ENCODE measurements around the gene ATAD3C.
"Not testable (repeated sequence)": the region's sequence is repeated elsewhere in the genome, so short reads cannot be mapped to it uniquely, and the experiment has no call there.

The ATAD3C gene

GRCh38 chr1:1419813-1420653, 29.5 kb upstream of the ATAD3C start:
- DNase-seq = peak; percentile 34

DNA sequence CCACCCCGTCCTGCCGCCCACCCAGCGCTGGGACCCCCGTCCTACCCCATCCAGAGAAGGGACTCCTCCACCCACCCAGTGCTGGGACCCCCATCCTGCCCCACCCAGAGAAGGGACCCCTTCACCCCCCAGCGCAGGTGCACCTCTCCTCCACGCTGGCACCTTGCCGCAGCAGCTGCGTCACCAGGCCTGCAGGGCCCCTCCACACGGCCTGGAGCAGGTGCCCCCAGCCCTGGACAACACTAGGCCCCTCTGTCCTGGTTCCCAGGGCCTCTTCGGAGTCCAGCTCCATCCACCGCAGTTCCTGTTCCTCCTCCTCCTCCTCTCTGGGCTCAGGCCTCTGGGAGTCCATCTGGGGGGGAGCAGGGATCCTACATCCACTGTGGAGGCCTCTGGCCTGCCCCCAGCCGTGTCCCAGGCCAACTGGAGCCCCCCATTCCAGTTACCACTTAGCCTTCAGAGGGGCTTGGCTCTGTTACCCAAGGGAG, 28.8 kb upstream of the ATAD3C start:
- DNase-seq = peak; percentile 54

DNA sequence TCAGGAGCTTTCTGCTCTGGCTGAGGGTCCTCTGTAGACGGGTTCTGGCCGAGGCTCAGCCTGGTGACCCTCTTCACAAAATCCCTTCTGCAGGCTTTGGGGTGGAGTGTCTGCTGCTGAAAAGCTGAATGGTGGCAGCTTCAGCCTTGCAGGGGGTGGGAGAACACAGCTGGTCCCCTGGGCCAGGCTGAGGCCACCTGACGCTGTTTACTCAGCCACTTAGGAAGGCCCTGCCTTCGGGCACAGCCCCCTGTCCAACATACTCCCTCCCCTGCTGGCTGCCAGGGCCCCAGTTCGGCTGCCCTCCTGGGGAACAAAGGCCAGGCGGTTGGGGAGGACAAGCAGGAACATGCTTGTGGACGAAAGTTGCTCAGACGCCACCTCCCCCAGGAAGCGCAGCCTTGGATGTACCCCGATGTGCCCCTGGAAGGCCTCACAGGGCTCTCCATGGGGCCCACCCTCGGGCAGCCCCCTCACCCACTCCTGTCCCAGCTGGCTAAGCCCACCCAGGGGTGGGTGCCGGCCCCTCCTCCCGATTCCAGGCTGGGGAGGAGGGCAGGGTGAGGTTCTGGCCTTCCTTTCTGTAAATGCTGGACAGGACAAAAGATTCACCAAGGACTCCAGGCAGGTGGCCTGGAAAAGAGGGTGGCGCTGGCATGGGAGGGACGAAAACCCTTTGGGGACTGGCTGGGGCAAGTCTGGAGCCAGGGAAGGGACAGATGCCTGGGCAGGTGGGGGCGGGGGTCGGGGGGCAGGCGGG, 28.2 kb upstream of the ATAD3C start, which contains the start of gene ANKRD65:
ANKRD65 (minus strand) TSS at position 130 of the 760 bp plus-strand sequence. CDS start 271 bp downstream, outside the sequence.
- DNase-seq = peak; percentile 90

DNA sequence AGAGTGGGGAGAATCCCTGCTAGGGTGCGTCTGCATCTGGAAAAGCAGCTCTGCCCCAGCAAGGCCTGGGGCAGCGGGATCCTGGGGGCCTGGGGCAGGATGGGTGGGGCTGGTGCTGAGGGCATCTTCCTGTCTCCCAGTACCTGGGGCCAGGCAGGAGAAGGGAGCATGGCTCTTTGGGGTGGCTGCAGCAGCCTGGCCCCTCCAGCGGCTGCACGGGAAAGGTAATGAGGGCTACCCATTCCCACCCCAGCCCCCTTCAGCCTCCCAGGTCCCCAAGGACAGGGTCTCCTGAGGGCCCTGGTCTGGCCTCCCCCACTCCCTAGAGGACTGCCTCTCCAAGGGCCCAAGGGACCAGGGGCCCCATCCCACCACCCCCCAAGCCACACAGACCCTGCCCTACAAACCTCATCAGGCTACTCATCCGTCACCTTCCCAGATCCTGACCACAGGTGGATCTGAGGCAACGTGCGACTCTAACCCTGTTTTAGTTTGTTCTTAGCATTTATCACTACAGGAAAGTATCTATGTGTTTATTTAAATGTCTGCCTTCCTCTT, 27.5 kb upstream of the ATAD3C start:
- DNase-seq = no peak

DNA sequence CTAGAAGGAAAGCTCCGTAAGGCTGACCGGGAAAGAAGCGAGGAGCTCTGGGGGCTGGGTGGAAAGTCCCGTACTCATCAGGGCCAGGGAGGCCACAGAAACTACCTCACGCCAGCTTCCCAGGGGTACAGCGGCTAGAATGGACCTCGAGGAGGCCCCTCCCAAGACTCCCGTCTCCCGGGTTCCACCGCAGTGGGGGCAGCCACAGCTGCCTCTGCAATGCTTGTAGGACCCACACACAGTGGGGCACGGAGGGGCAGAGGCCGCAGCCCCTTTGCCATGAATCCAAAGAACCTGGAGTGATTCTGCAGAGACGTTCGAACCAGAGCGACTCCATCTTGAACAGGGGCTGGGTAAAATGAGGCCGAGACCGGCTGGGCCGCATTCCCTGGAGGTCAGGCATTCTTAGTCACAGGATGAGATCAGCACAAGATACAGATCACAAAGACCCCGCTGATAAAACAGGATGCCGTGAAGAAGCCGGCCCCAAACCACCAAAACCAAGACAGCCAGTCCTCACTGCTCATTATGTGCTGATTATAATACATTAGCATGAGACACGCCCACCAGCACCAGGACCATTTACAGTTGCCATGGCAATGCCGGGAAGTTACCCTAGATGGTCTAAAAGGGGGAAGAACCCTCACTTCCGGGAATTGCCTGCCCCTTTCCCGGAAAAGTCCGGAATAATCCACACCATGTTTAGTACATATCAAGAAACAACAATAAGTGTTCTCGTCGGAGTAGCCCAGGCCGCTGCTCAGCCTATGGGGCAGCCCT, 26.8 kb upstream of the ATAD3C start:
- no peak for DNase-seq

- DNase-seq = no peak
These were observed 26.3 kb upstream of the ATAD3C start for GRCh38 chr1:1423245-1423597.

DNA sequence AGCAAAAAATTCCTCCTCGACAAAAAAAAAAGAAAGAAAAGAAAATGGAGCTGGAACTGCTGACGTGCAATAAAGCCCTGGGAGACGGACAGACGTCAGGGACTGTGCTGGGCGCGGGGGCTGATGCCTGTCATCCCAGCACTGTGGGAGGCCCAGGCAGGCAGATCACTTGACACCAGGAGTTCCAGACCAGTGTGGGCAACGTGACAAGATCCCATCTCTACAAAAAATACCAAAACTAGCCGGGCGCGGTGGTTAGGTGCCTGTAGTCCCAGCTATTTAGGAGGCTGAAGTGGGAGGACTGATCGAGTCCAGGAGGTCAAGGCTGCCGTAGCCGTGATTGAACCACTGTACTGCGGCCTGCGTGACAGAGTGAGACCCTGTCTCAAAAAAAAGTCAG, 24.8 kb upstream of the ATAD3C start:
- DNase-seq = no peak

DNA sequence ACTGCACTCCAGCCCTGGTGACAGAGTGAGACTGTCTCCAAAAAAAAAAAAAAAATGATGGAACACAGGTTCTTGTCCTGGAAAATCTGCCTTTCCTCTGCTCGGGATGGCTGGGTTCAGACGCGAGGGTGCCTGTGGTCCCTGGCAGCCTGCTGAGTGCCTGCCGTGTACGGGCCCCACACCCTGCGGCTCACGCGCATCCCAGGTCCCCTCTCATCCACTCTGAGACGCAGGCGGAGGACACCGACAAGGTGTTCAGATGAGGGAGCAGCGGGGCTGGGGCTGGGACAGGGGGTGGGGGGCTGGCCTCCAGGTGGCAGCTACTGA, 24.1 kb upstream of the ATAD3C start:
- DNase-seq = no peak

DNA sequence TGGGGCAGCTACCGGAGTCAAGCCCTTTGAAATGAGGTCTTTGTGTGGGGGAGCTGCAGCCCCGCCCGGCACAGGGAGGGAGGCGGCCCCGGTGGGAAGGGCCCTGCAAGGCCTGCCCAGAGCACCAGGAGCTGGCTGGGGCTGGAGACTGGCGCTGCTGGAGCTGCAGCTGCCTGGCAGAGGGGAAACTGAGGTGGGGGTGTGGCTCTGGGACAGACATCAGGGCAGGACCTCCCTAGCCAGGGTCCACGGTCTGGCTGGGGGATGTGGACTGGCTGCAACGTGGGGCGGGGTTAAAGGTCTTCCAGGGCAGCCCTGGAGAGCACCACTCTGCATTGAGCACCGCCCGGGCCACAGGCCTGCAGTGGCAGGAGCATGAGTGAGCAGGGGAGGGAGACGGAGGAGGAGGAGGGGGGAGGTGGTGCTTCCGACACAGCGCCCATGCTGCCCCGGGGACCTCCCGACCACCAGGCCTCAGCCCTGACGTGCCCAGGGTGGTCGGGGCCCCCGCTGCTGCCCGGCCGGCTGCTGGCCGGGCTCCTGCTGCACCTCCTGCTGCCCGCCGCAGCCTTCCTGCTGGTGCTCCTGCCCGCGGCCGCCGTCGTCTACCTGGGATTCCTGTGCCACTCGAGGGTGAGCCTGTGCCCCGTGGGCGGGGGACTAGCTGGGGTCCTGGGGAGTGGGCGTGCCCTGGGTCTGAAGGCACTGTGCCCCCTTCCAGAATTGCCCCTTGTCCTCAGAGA, 23.6 kb upstream of the ATAD3C start:
- DNase-seq = no peak

DNA sequence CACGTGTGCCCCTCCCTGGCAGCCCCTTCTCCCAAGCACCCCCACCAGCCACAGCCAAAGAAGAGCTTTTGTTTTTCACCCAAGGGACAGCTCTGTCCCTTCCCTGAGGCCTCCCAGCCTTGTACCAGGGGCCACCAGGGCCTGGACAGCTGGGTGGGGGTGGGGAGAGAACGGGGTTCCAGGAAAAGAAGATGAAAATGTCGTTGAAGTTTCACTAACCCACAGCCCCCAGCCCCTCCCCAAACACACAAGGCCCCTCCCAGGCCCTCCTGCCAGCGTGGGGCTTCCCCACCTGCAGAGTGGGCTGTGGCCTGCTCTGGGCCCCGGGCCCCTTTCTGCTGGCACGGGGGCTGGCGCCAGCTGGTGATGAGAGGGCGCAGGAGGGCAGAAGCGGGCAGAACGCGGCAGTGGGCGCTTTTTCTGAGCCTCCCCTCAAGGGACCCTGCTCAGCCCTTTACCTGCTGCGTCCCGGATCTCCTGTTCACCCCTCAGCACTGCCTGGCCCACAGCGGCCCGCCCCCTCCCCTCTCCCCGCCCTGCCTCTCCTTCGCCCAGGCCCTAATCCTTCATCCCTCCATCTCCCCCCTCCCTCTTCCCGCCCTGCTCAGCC, 22.9 kb upstream of the ATAD3C start:
- no peak for DNase-seq

- peak; percentile 51 for DNase-seq
These were observed 22.2 kb upstream of the ATAD3C start for GRCh38 chr1:1427106-1427819.

DNA sequence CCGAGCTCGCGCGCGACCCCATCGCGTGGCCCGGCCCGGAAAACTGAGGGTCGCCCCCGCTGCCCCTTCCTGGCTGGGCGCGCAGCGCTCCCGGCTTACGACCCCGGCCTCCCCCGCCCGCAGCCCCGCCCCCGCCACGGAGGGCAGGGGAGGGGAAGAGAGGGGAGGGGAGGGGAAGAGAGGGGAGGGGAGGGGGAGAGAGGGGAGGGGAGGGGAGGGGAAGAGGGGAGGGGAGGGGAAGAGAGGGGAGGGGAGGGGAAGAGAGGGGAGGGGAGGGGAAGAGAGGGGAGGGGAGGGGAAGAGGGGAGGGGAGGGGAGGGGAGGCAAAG, 21.7 kb upstream of the ATAD3C start:
- peak; percentile 53 for DNase-seq

- DNase-seq = no peak
These were observed 21.3 kb upstream of the ATAD3C start for GRCh38 chr1:1428174-1428573.

DNA sequence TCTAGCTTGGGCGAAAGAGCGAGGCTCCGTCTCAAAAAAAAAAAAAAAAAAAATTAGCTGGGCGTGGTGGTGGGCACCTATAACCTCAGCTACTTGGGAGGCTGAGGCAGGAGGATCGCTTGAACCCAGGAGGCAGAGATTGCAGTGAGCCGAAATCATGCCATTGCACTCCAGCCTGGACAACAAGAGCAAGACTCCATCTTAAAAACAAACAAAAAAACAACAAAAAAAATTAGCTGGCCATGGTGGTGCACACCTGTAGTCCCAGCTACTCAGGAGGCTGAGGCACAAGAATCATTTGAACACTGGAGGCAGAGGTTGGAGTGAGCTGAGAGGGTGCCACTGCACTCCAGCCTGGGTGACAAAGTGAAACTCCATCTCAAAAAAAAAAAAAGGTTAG, 20.5 kb upstream of the ATAD3C start:
- DNase-seq = not testable (repeated sequence)

DNA sequence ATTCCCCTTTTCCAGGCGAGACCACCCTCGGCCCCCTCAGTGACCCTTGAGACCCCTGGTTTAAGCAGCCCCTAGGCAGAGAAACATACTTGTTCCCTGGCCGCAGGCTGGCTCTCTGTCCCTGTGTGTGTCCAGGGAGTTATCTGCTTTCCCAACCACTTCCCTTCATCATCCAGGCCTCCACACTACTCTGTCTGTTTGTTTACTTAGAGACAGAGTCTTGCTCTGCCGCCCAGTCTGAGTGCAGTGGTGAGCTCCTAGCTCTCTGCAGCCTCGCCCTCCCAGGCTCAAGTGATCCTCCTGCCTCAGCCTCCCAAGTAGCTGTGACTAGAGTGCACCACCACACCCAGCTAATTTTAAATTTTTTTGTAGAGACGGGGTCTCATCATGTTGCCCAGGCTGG, 19.8 kb upstream of the ATAD3C start:
- DNase-seq = no peak

GRCh38 chr1:1430114-1430982, 19.1 kb upstream of the ATAD3C start:
- no peak for DNase-seq

DNA sequence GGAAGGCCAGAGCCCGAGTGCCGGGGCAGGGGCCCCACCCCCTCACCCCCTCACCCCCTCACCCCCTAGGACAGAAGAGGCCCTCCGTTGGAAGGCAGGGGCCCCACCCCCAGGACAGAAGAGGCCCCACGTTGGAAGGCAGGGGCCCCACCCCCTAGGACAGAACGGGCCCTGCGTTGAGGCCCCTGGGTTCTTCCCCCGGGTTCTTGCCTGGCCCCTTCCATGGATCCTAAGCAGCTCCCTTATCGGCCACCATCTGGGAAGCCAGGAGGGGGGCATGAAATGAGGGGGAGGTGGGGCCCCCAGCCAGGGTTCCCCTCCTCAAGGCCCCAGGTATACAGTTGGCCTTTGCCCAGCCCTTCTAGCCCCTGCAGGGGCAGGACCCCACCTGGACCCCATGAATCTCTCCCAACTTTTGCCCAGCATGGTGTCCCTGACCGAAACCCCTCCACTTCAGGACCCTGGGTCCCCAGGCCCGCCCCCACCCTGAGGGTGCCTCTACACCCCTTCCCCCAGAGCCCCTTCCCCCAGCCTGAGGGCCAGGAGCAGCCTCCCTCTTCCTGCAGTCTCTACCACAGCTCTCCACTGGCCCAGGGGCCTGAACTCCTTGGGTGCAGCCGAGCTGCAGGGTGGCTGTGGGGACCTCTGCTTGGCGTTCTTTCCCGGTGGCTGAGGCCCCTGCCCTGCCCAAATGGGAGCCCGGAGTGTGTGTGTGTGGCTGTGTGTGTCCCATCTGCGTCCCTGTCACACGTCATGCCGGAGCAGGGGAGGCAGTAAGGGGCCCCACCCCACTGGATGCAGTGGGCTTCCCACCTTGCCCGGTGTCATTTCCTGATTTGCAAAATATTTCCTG, 18.3 kb upstream of the ATAD3C start:
- DNase-seq = no peak

GRCh38 chr1:1431845-1432273, 17.6 kb upstream of the ATAD3C start:
- no peak for DNase-seq

DNA sequence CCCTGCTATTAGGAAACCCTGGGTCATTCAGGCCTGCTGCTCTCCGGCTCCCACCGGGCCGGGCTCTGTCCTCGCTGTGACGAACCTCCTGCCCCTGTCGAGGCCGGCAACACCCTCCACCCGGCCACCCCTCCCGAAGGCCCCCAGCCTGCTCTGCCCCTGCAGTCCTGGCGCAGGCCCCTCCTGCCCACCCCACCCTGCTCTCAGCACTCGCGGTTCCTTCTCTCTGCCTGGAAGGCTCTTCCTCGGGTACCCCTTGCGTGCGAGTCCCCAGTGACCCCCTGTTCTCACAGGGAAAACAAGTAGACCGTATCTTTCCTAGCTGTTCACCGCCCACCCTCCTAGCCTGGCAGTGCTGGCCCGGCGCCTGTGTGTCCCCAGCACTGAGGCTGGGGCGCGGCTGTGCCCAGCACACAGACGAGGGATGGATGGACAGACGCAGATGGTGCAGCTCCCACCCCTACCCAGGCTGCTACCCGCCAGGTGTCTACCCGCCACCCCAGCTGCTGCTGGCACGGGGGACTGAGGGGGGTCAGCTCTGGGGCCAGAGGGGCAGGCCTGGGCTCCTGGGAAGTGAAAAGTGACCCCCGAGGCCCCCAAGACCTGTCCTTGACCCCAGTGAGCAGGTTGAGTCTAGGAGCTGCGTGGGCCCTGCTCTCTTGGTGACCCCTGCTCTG, 17.1 kb upstream of the ATAD3C start:
- DNase-seq = no peak
